HCT116 (cell line): Measurements from ENCODE around the gene MEIS1. TPM values are rescaled to one million over a fixed set of nuclear protein-coding genes. Genes with fewer than 3 reads are reported as not detected.

Experiments used
- ATAC-seq: fragments of 200-7000 bp; cut with Tn5 transposase; 2 replicates; pipeline ENCODE4 v1.9.1; 2020; ENCODE audit warnings: mild to moderate bottlenecking, moderate library complexity
- BruUV-seq: library from RNA; stranded (reverse); fragments of 400-500 nt; replicated peaks from 2 replicates; lab custom pipeline; 2021; lab: Mats Ljungman, UMichigan
- CTCF ChIA-PET: fragments of 300-600 bp; sonication (Branson Sonifier 250); formaldehyde crosslinking; loops from one replicate; lab custom pipeline; 2021; ENCODE audit warnings: antibody characterized with exemption; lab: Charles Lee
- POLR2A ChIA-PET: fragments of 300-600, 350-600 bp; sonication (Branson Sonifier 250); formaldehyde crosslinking; loops from one replicate; lab custom pipeline; 2021; ENCODE audit warnings: antibody characterized with exemption; lab: Charles Lee
- RAD21 ChIA-PET, 2 experiments: fragments of 300-600 bp; sonication (Branson Sonifier 250); formaldehyde crosslinking; loops; one replicate each; lab custom pipeline; 2023; ENCODE audit warnings: low total read pairs in 2 of 2; ENCODE audit not compliant: uncharacterized antibody in 2 of 2, unreplicated experiment in 2 of 2, low non-redundant PET in 1 of 2; lab: Charles Lee
- DNase-seq: peaks from one replicate; pipeline ENCODE4 v3.0.0-alpha.2; 2010; ENCODE audit warnings: low read depth, low spot score
- H2AFZ ChIP-seq: fragments of 200-600 bp; shearing (Covaris generic), sonication (generic); 2 replicates; pipeline ENCODE4 v1.6.1; 2017; ENCODE audit warnings: low read depth, mixed run types, mixed read lengths, antibody characterized with exemption, low read length; ENCODE audit not compliant: poor library complexity, severe bottlenecking
- H3K27ac ChIP-seq: 2 replicates; pipeline ENCODE4 v1.5.1; 2012; ENCODE audit warnings: low read depth, low read length
- H3K27me3 ChIP-seq: fragments of 200-600 bp; sonication (generic); 2 replicates; pipeline ENCODE4 v1.6.1; 2016; ENCODE audit warnings: mixed run types, low read length, mixed read lengths; ENCODE audit not compliant: insufficient read depth
- H3K36me3 ChIP-seq, 2 experiments: fragments of 200-500 bp in 1 of 2; fragments of 200-600 bp in 1 of 2; sonication (Bioruptor generic) in 1 of 2; sonication (generic) in 1 of 2; 2 replicates each; pipeline versions ENCODE4 v1.5.1 to v1.6.1; 2014 to 2016; ENCODE audit warnings: low read length in 2 of 2, inconsistent platforms in 1 of 2, mixed read lengths in 1 of 2, mixed run types in 1 of 2; ENCODE audit not compliant: insufficient read depth in 2 of 2, control insufficient read depth in 1 of 2
- H3K4me1 ChIP-seq, 2 experiments: fragments of 200-600 bp in 1 of 2; sonication (generic) in 1 of 2; 2 replicates each; pipeline versions ENCODE4 v1.5.1 to v1.6.1; 2012 to 2017; ENCODE audit warnings: low read length in 2 of 2, inconsistent platforms in 1 of 2, mild to moderate bottlenecking in 1 of 2, mixed read lengths in 1 of 2, mixed run types in 1 of 2, moderate library complexity in 1 of 2; ENCODE audit not compliant: insufficient read depth in 2 of 2, control insufficient read depth in 1 of 2
- H3K4me2 ChIP-seq: fragments of 200-600 bp; sonication (generic); 2 replicates; pipeline ENCODE4 v1.6.1; 2017; ENCODE audit warnings: mixed run types, low read length, mixed read lengths
- H3K4me3 ChIP-seq, 2 experiments: fragments of 200-600 bp in 1 of 2; sonication (generic) in 1 of 2; replicated peaks in 1 of 2; 2 replicates each; pipeline ENCODE4 v1.5.1; 2011 to 2016; ENCODE audit warnings: low read length in 2 of 2, control low read depth in 1 of 2, low read depth in 1 of 2, mild to moderate bottlenecking in 1 of 2, mixed read lengths in 1 of 2, mixed run types in 1 of 2
- H3K79me2 ChIP-seq: fragments of 200-600 bp; sonication (generic); 2 replicates; pipeline ENCODE4 v1.6.1; 2017; ENCODE audit warnings: mild to moderate bottlenecking, mixed run types, low read length, moderate library complexity, mixed read lengths; ENCODE audit not compliant: insufficient read depth
- H3K9ac ChIP-seq: fragments of 200-600 bp; sonication (generic); 2 replicates; pipeline ENCODE4 v1.6.1; 2016; ENCODE audit warnings: low read length, mixed read lengths
- H3K9me2 ChIP-seq: fragments of 200-600 bp; sonication (generic), shearing (Covaris generic); 2 replicates; pipeline ENCODE4 v1.6.1; 2017; ENCODE audit warnings: mixed run types, mild to moderate bottlenecking, moderate library complexity; ENCODE audit not compliant: insufficient read depth
- H3K9me3 ChIP-seq, 2 experiments: fragments of 200-500 bp in 1 of 2; fragments of 200-600 bp in 1 of 2; sonication (Bioruptor generic) in 1 of 2; sonication (generic) in 1 of 2; 2 replicates each; pipeline ENCODE4 v1.6.1; 2014 to 2017; ENCODE audit warnings: low read length in 2 of 2, mixed read lengths in 2 of 2, inconsistent platforms in 1 of 2, low read depth in 1 of 2, mild to moderate bottlenecking in 1 of 2, mixed run types in 1 of 2, moderate library complexity in 1 of 2; ENCODE audit not compliant: control insufficient read depth in 1 of 2, insufficient read depth in 1 of 2
- H4K20me1 ChIP-seq: fragments of 200-600 bp; sonication (generic), shearing (Covaris generic); 2 replicates; pipeline ENCODE4 v1.6.1; 2017; ENCODE audit warnings: mixed run types, mild to moderate bottlenecking, moderate library complexity; ENCODE audit not compliant: insufficient read depth
- CEBPB ChIP-seq: IDR thresholded peaks from 2 replicates; pipeline ENCODE4 v1.6.1; 2012; ENCODE audit warnings: low read depth
- CTCF ChIP-seq, 3 experiments: fragments of 200-600 bp in 1 of 3; sonication (generic) in 1 of 3; IDR thresholded peaks in 2 of 3; conservative IDR thresholded peaks in 1 of 3; 2 replicates each; pipeline ENCODE4 v1.5.1; 2012 to 2017; ENCODE audit warnings: low read depth in 2 of 3, low read length in 2 of 3, antibody characterized with exemption in 1 of 3, borderline replicate concordance in 1 of 3, control low read depth in 1 of 3, mild to moderate bottlenecking in 1 of 3, mixed read lengths in 1 of 3, mixed run types in 1 of 3, moderate library complexity in 1 of 3; ENCODE audit not compliant: insufficient read depth in 1 of 3
- EGR1 ChIP-seq: IDR thresholded peaks from 2 replicates; pipeline ENCODE4 v1.6.1; 2012; ENCODE audit warnings: low read depth
- EZH2 ChIP-seq: fragments of 200-600 bp; sonication (generic); IDR thresholded peaks from 2 replicates; pipeline ENCODE4 v1.6.1; 2017; ENCODE audit warnings: antibody characterized with exemption, mixed run types
- EZH2phosphoT487 ChIP-seq: fragments of 200-600 bp; IDR thresholded peaks from 2 replicates; pipeline ENCODE4 v1.6.1; 2018; ENCODE audit warnings: antibody characterized with exemption, borderline replicate concordance
- MAX ChIP-seq: IDR thresholded peaks from 2 replicates; pipeline ENCODE4 v1.6.1; 2012
- POLR2A ChIP-seq: IDR thresholded peaks from 2 replicates; pipeline ENCODE4 v1.7.0; 2011; ENCODE audit warnings: borderline replicate concordance; ENCODE audit not compliant: insufficient read depth, insufficient read length; ENCODE audit errors: extremely low read depth
- POLR2AphosphoS5 ChIP-seq: IDR thresholded peaks from 2 replicates; pipeline ENCODE4 v1.6.1; 2011; ENCODE audit warnings: mild to moderate bottlenecking, low read depth, low read length, moderate library complexity
- RAD21 ChIP-seq: IDR thresholded peaks from 2 replicates; pipeline ENCODE4 v1.6.1; 2012; ENCODE audit warnings: low read depth, mild to moderate bottlenecking
- REST ChIP-seq: IDR thresholded peaks from 2 replicates; pipeline ENCODE4 v1.6.1; 2012; ENCODE audit warnings: low read depth
- SIN3A ChIP-seq: IDR thresholded peaks from 2 replicates; pipeline ENCODE4 v1.6.1; 2012; ENCODE audit warnings: low read depth
- SRF ChIP-seq: IDR thresholded peaks from 2 replicates; pipeline ENCODE4 v1.6.1; 2012; ENCODE audit warnings: low read depth
- YY1 ChIP-seq: IDR thresholded peaks from 2 replicates; pipeline ENCODE4 v1.6.1; 2011; ENCODE audit warnings: low read length, low read depth, moderate library complexity, mild to moderate bottlenecking; ENCODE audit not compliant: insufficient replicate concordance; ENCODE audit errors: extremely low read depth
- ZNF274 ChIP-seq: fragments of 200-500 bp; sonication (Bioruptor generic); IDR thresholded peaks from 2 replicates; pipeline ENCODE4 v1.6.1; 2014; ENCODE audit warnings: mild to moderate bottlenecking, low read depth, low read length, inconsistent platforms
- intact Hi-C: fragments of 100-400 bp; cut with micrococcal nuclease; formaldehyde crosslinking; loops from 2 replicates; pipeline ENCODE4 v1.10.0; 2022
- total RNA-seq: library from RNA; stranded (reverse); gene quantifications from one replicate; pipeline ENCODE4 v1.2.1, GENCODE V29; 2021; ENCODE audit not compliant: unreplicated experiment
- TF ChIP-seq, protein P1 (sequence below): IDR thresholded peaks from 2 replicates; pipeline ENCODE4 v1.6.1; 2012

Gene MEIS1
- total RNA-seq, 1 experiment from 2014 or later, result 0.32 TPM

- Histone ChIP-seq H3K36me3 (no peaks in the 10 kb centered on the region), H3K27ac (no peak overlapping the region), H4K20me1 (no peaks in the 10 kb centered on the region), H3K9me2 (no peaks in the 10 kb centered on the region), H3K79me2 (no peaks in the 10 kb centered on the region), H3K4me3 (no peak overlapping the region), H3K4me1 (no peaks in the 10 kb centered on the region), H3K4me2 (no peak overlapping the region), H3K9me3 (no peaks in the 10 kb centered on the region), H2AFZ (no peak overlapping the region), H3K27me3 (peaks cover 7% of the 10 kb centered on the region; the same call in 1 of the 2 replicates), H3K9ac (no peak overlapping the region)
- intact Hi-C loops, result no loop called here
- no peak for TF ChIP-seq EGR1
- TF ChIP-seq POLR2AphosphoS5, result no peak
- no peak for TF ChIP-seq MAX
- TF ChIP-seq ZNF274, result no peak
- BruUV-seq, result no TSS peak
- ChIA-PET POLR2A (no interaction called here), RAD21 (no interaction called here), CTCF (no interaction called here)
- no peak for ATAC-seq
- no peak for DNase-seq
These were observed 96.2 kb downstream of the MEIS1 start for GRCh38 chr2:66531155-66531554.

DNA sequence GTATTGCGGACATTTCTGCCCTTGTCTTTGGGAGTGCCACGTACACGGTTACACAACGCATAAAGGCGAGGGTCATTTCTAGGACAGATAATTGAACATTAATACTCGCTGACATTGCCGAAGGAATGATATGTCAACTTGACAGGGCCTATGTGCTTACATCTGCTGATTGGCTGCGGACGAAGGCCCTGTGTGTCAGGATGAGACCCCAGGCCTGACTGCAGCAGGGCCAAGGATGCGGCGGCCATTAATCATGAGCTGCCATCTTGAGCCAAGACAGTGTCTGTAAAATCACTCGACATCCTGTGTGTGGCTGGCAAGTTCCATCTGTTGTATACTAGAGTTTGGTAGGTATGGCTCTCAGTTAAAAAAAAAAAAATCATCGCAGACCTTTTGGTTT lies 96.6 kb downstream of the MEIS1 start:
- ChIA-PET POLR2A (no interaction called here), CTCF (no interaction called here)
- TF ChIP-seq SRF, result no peak
- no peak for TF ChIP-seq SIN3A
- no peak for TF ChIP-seq CEBPB
- no peak for TF ChIP-seq REST
- TF ChIP-seq CTCF (IDR thresholded peaks at IDR 0.05 in 2 of 3, conservative IDR thresholded peaks at IDR 0.05 in 1 of 3; ENCODE audit: borderline replicate concordance in 1 of 3, insufficient read depth in 1 of 3, low read depth in 2 of 3, low read length in 2 of 3), result no peak
- TF ChIP-seq MAX, result no peak
- TF ChIP-seq, protein P1, sequence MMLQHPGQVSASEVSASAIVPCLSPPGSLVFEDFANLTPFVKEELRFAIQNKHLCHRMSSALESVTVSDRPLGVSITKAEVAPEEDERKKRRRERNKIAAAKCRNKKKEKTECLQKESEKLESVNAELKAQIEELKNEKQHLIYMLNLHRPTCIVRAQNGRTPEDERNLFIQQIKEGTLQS, result no peak
- no peak for TF ChIP-seq EZH2phosphoT487
- no peak for TF ChIP-seq ZNF274
- TF ChIP-seq YY1, result no peak
- TF ChIP-seq RAD21, result no peak
- no peak for TF ChIP-seq POLR2A
- TF ChIP-seq EZH2, result no peak

More for the DNA sequence above, 96.6 kb downstream of the MEIS1 start:
- ATAC-seq, result no peak
- Histone ChIP-seq H3K36me3 (no peaks in the 10 kb centered on the region), H3K4me2 (no peak overlapping the region), H3K27ac (no peak overlapping the region), H3K4me1 (no peaks in the 10 kb centered on the region), H4K20me1 (no peaks in the 10 kb centered on the region), H3K4me3 (no peak overlapping the region), H3K9me3 (no peaks in the 10 kb centered on the region), H3K27me3 (peaks cover 7% of the 10 kb centered on the region; the same call in 1 of the 2 replicates), H2AFZ (no peak overlapping the region), H3K9me2 (no peaks in the 10 kb centered on the region), H3K9ac (no peak overlapping the region), H3K79me2 (no peaks in the 10 kb centered on the region)
- RAD21 ChIA-PET, result no interaction called here
- BruUV-seq, result no TSS peak
- DNase-seq, result no peak
- intact Hi-C loops, result no loop called here
